K562 (cell line): ENCODE results near the gene USP32. TPM values are rescaled to one million over a fixed set of nuclear protein-coding genes. Genes with fewer than 3 reads are reported as not detected.

Experiments used
- ATAC-seq: fragments of 200-7000 bp; cut with Tn5 transposase; 3 replicates; pipeline ENCODE4 v1.9.1; 2020; ENCODE audit warnings: moderate library complexity
- BruUV-seq: library from RNA; stranded (reverse); fragments of 400-500 nt; replicated peaks from 2 replicates; lab custom pipeline; 2021; lab: Mats Ljungman, UMichigan
- CTCF ChIA-PET: fragments of 300-600 bp; formaldehyde crosslinking; extraction: SDS; loops from one replicate; lab custom pipeline; 2021; ENCODE audit warnings: low intra/inter-chr PET ratio; lab: Yijun Ruan, JAX
- POLR2A ChIA-PET: fragments of 300-600, 350-650 bp; sonication (Branson Sonifier 250); formaldehyde crosslinking; extraction: SDS; loops from one replicate; lab custom pipeline; 2021; ENCODE audit warnings: antibody characterized with exemption, inconsistent platforms; lab: Yijun Ruan, JAX
- DNase-seq, 4 experiments: peaks; one replicate each; pipeline versions ENCODE4 v3.0.0 to v3.0.0-alpha.2; 2011 to 2018; ENCODE audit warnings: low spot score in 3 of 4, mixed read lengths in 3 of 4; ENCODE audit errors: extremely low read depth in 1 of 4
- FAIRE-seq: peaks from 2 replicates; lab custom pipeline; 2011; peaks lifted over from hg19 to GRCh38; lab: Jason Lieb, UNC
- H2AFZ ChIP-seq: 2 replicates; pipeline ENCODE4 v1.6.0; 2011; ENCODE audit warnings: low read depth, low read length, control low read depth, inconsistent platforms
- H3K27ac ChIP-seq: fragments of 200-600 bp; 3 replicates; pipeline ENCODE4 v1.8.0; 2011; ENCODE audit warnings: low read depth, mild to moderate bottlenecking, control low read depth, inconsistent platforms, low read length, moderate library complexity, mixed read lengths; ENCODE audit errors: extremely low read depth
- H3K27me3 ChIP-seq, 2 experiments: fragments of 300-600 bp in 1 of 2; 2 replicates in 1 of 2; 3 replicates in 1 of 2; pipeline versions ENCODE4 v1.6.0 to v1.8.0; 2011; ENCODE audit warnings: inconsistent platforms in 2 of 2, low read length in 2 of 2, mild to moderate bottlenecking in 1 of 2, mixed read lengths in 1 of 2, moderate library complexity in 1 of 2; ENCODE audit not compliant: control insufficient read depth in 2 of 2, insufficient read depth in 2 of 2
- H3K36me3 ChIP-seq: fragments of 300-600 bp; 3 replicates; pipeline ENCODE4 v1.8.0; 2011; ENCODE audit warnings: mild to moderate bottlenecking, low read length, inconsistent platforms; ENCODE audit not compliant: control insufficient read depth, insufficient read depth
- H3K4me1 ChIP-seq, 2 experiments: fragments of 200-600 bp in 1 of 2; replicated peaks in 1 of 2; 2 replicates in 1 of 2; 3 replicates in 1 of 2; pipeline versions ENCODE4 v1.5.1 to v1.8.0; 2011; ENCODE audit warnings: inconsistent platforms in 2 of 2, low read length in 2 of 2, mild to moderate bottlenecking in 1 of 2, mixed read lengths in 1 of 2, moderate library complexity in 1 of 2; ENCODE audit not compliant: control insufficient read depth in 2 of 2, insufficient read depth in 2 of 2
- H3K4me2 ChIP-seq: 2 replicates; pipeline ENCODE4 v1.6.1; 2011; ENCODE audit warnings: low read length, control low read depth, inconsistent platforms, mixed read lengths; ENCODE audit not compliant: insufficient read depth
- H3K4me3 ChIP-seq: fragments of 200-600 bp; sonication (generic), shearing (Covaris generic); 2 replicates; pipeline ENCODE4 v1.5.1; 2016; ENCODE audit warnings: control low read depth, inconsistent platforms
- H3K79me2 ChIP-seq: fragments of 200-600 bp; 3 replicates; pipeline ENCODE4 v1.8.0; 2011; ENCODE audit warnings: low read length, inconsistent platforms; ENCODE audit not compliant: control insufficient read depth, insufficient read depth
- H3K9ac ChIP-seq, 2 experiments: 2 replicates each; pipeline versions ENCODE4 v1.6.0 to v1.6.1; 2011; ENCODE audit warnings: low read depth in 2 of 2, low read length in 2 of 2, control low read depth in 1 of 2, inconsistent platforms in 1 of 2, mild to moderate bottlenecking in 1 of 2, mixed read lengths in 1 of 2; ENCODE audit not compliant: insufficient read depth in 1 of 2
- H3K9me1 ChIP-seq: one replicate; pipeline ENCODE4 v1.6.0; 2011; ENCODE audit warnings: inconsistent platforms, mild to moderate bottlenecking, low read length, moderate library complexity; ENCODE audit not compliant: control insufficient read depth, insufficient read depth
- H3K9me3 ChIP-seq: replicated peaks from 2 replicates; pipeline ENCODE4 v1.5.1; 2011; ENCODE audit warnings: low read depth, low read length, inconsistent platforms; ENCODE audit not compliant: control insufficient read depth, insufficient read depth
- H4K20me1 ChIP-seq: replicated peaks from 2 replicates; pipeline ENCODE4 v1.6.1; 2011; ENCODE audit warnings: low read length, inconsistent platforms, mixed read lengths; ENCODE audit not compliant: control insufficient read depth, insufficient read depth
- ZNF232 ChIP-seq: sonication (generic); formaldehyde crosslinking; IDR thresholded peaks from 2 replicates; pipeline ENCODE4 v1.8.0; 2022; ENCODE audit warnings: mild to moderate bottlenecking, missing genetic modification reagents
- in situ Hi-C: fragments of 300-500 bp; cut with MboI; formaldehyde crosslinking; loops from 4 replicates; pipeline ENCODE4 v1.15.0; 2018; ENCODE audit warnings: inconsistent platforms, mixed read lengths
- intact Hi-C: fragments of 100-400 bp; cut with micrococcal nuclease; formaldehyde crosslinking; loops from 2 replicates; pipeline ENCODE4 v1.14.2; 2022
- polyA plus RNA-seq, 8 experiments: library from polyadenylated mRNA; depleted of rRNA in 4 of 8; stranded (reverse) in 5 of 8; unstranded in 3 of 8; fragments of >200 nt; fragmentation: Nextera tagmentation in 2 of 8; fragmentation: Illumina TruSeq in 1 of 8; extraction: Ambion mirVana in 2 of 8; extraction: Trizol in 1 of 8; gene quantifications; 2 replicates each; pipeline versions ENCODE4 v1.2.1 to v1.2.3, GENCODE V29; 2011 to 2014; ENCODE audit warnings: inconsistent platforms in 1 of 8, missing spikeins in 1 of 8
- total RNA-seq, 7 experiments: library from RNA; depleted of rRNA in 6 of 7; stranded (reverse); fragments of >200 nt in 6 of 7; fragmentation: Illumina TruSeq in 2 of 7; extraction: Trizol in 2 of 7; gene quantifications; 2 replicates each; pipeline versions ENCODE4 v1.2.1 to v1.2.3, GENCODE V29; 2011 to 2021; ENCODE audit warnings: low replicate concordance in 1 of 7
- TF ChIP-seq, protein P1 (sequence below), 3 experiments: fragments of 200-800 bp in 1 of 3; fragments of 250-450 bp in 1 of 3; fragments of 450-650 bp in 1 of 3; sonication (Bioruptor Pico) in 1 of 3; sonication (Bioruptor generic) in 1 of 3; formaldehyde crosslinking in 1 of 3; IDR thresholded peaks; 2 replicates each; pipeline versions ENCODE4 v1.6.1 to v1.8.0; 2016 to 2022; ENCODE audit warnings: mild to moderate bottlenecking in 2 of 3, missing genetic modification characterization in 2 of 3, missing compliant biosample characterization in 1 of 3, moderate library complexity in 1 of 3

USP32 gene
- total and polyA plus RNA-seq, 9 of the 15 experiments (the other 6 are each of a cell fraction or from before 2014, with no cell fraction given) = 18.0 to 69.3 (median 47.1) TPM

DNA sequence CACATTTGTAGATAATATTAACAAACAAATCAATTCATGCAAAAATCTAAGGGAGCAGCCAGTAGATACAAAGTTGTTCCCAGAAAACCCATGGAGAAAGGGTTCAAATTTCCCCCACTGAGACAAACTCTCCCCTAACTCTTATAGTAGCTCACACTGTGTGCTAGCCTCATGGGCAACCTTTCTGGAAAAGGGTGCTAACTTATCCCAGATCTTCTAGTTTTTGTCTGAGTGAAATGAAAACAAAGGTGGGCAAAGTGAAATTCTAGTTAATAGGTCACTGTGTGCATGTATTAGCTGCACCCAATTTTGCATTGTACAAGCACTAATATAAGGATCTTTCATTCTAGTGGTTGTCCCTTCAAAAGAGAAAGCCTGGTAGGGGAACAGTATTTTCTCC, 9.9 kb upstream of the USP32 start:
- Histone ChIP-seq H3K27me3 (no peaks in the 10 kb centered on the region), H3K9me1 (no peaks in the 10 kb centered on the region), H2AFZ (peak overlapping the region; percentile 71), H3K9me3 (no peaks in the 10 kb centered on the region; the same call in 1 of the 2 replicates), H3K79me2 (no peaks in the 10 kb centered on the region), H3K4me3 (no peak overlapping the region), H4K20me1 (no peaks in the 10 kb centered on the region), H3K27ac (no peak overlapping the region), H3K36me3 (no peaks in the 10 kb centered on the region), H3K4me2 (no peak overlapping the region), H3K4me1 (peaks cover 8 to 13% of the 10 kb centered on the region in 2 experiments; a peak in 4 of 5 replicates), H3K9ac (no peak overlapping the region)
- ChIA-PET CTCF (no interaction called here), POLR2A (no interaction called here)
- TF ChIP-seq, protein P1, sequence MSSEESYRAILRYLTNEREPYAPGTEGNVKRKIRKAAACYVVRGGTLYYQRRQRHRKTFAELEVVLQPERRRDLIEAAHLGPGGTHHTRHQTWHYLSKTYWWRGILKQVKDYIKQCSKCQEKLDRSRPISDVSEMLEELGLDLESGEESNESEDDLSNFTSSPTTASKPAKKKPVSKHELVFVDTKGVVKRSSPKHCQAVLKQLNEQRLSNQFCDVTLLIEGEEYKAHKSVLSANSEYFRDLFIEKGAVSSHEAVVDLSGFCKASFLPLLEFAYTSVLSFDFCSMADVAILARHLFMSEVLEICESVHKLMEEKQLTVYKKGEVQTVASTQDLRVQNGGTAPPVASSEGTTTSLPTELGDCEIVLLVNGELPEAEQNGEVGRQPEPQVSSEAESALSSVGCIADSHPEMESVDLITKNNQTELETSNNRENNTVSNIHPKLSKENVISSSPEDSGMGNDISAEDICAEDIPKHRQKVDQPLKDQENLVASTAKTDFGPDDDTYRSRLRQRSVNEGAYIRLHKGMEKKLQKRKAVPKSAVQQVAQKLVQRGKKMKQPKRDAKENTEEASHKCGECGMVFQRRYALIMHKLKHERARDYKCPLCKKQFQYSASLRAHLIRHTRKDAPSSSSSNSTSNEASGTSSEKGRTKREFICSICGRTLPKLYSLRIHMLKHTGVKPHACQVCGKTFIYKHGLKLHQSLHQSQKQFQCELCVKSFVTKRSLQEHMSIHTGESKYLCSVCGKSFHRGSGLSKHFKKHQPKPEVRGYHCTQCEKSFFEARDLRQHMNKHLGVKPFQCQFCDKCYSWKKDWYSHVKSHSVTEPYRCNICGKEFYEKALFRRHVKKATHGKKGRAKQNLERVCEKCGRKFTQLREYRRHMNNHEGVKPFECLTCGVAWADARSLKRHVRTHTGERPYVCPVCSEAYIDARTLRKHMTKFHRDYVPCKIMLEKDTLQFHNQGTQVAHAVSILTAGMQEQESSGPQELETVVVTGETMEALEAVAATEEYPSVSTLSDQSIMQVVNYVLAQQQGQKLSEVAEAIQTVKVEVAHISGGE (CRISPR knock-in tag; IDR thresholded peaks at IDR 0.05) = peak in 1 of 3 experiments; percentile 66; a peak in 2 of 6 replicates
- no peak for TF ChIP-seq ZNF232 (CRISPR knock-in tag)
- BruUV-seq = no TSS peak
- in situ Hi-C loops = no loop called here
- FAIRE-seq = no peak
- no peak for ATAC-seq
- no peak for DNase-seq
- intact Hi-C loops = no loop called here
